Omental fat pad (tissue), 4 donors: ENCODE measurements around the gene TFDP1. TPM values are rescaled to one million over a fixed set of nuclear protein-coding genes. Genes with fewer than 3 reads are reported as not detected.

Source experiments
- ATAC-seq: fragments of 150-250 bp; one replicate; pipeline ENCODE4 v1.9.1; 2016; ENCODE audit warnings: mild to moderate bottlenecking, moderate library complexity; ENCODE audit not compliant: low FRiP score
- DNase-seq: peaks from one replicate; pipeline ENCODE4 v3.0.0-alpha.2; 2019; ENCODE audit warnings: low spot score
- CTCF ChIP-seq, 3 donors: fragments of 450-650 bp; IDR thresholded peaks; one replicate each; pipeline ENCODE4 v1.5.1; 2016 to 2017; ENCODE audit warnings: antibody characterized with exemption in 3 of 3, mild to moderate bottlenecking in 3 of 3, moderate library complexity in 2 of 3
- total RNA-seq, 4 donors: library from RNA; depleted of rRNA; stranded (reverse); fragments of >200 nt; gene quantifications; one replicate each; pipeline ENCODE4 v1.1.0, GENCODE V29; 2016

Gene TFDP1
- total RNA-seq, 4 donors from 2014 or later: 32.6 to 59.6 (median 44.4) TPM

DNA sequence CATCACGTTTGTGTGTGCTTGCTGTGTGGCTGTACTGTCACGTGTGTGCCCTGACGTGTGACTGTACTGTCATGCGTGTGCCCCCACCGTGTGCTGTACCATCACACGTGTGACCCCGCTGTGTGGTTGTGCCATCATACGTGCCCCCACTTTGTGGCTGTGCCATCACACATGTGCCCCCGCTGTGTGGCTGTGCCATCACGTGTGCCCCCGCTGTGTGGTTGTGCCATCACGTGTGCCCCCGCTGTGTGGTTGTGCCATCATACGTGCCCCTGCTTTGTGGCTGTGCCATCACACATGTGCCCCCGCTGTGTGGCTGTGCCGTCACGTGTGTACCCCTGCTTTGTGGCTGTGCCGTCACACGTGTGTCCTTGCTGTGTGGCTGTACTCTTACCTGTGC is 25.7 kb downstream of the TFDP1 start:
- DNase-seq (no peak), ATAC-seq (no peak)
- TF ChIP-seq CTCF (IDR thresholded peaks at IDR 0.05): no peak

DNA sequence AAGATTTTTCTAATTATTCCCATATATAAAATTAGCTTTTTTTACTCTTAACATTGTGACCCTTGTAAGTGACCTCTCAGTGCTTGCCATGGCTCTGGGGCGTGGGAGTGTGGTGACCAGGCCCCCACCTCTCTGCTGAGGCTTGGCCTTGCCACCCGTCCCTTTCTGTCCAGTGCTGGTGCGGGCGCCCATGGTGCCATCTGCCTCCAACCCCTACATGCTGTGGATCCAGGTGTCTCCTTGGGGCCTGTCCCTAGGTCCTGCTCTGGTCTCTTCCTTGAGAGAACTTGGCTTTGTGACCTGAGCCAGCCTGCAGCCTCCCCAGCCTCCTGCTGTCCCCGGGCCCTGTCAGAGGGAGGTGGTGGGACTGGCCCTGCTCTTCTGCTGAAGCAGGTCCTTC is 27.4 kb downstream of the TFDP1 start:
- TF ChIP-seq CTCF (IDR thresholded peaks at IDR 0.05): no peak
- DNase-seq: no peak
- no peak for ATAC-seq

GRCh38 chr13:113612607-113613006 is 28.1 kb downstream of the TFDP1 start:
- ATAC-seq (no peak), DNase-seq (no peak)
- no peak for TF ChIP-seq CTCF (IDR thresholded peaks at IDR 0.05)

DNA sequence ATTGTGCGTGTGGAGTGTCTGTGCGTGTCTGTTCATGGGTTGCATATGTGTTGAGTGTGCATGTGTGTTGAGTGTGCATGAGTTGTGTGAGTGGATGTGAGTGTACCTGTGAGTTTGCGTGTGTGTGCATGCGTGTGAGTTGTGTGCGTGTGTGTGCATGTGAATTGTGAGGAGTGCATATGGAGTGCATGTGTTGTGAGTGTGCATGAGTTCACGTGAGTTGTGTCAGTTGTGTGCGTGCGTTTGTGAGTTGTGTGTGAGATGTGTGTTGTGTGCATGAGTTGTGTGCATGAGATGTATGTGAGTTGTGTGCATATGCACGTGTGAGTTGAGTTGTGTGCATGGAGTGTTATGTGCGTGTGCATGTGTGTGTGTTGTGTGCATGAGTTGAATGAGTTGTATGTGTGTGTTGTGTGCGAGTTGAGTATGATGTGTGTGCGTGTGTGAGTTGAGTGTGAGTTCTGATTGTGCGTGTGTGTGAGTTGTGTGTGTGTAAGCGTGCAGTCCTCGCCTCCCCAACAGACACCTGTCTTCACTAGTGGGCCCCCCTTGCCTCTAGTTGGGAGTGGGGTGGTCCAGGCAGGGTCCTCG is 29.3 kb downstream of the TFDP1 start:
- no peak for TF ChIP-seq CTCF (IDR thresholded peaks at IDR 0.05)
- DNase-seq (no peak), ATAC-seq (no peak)

DNA sequence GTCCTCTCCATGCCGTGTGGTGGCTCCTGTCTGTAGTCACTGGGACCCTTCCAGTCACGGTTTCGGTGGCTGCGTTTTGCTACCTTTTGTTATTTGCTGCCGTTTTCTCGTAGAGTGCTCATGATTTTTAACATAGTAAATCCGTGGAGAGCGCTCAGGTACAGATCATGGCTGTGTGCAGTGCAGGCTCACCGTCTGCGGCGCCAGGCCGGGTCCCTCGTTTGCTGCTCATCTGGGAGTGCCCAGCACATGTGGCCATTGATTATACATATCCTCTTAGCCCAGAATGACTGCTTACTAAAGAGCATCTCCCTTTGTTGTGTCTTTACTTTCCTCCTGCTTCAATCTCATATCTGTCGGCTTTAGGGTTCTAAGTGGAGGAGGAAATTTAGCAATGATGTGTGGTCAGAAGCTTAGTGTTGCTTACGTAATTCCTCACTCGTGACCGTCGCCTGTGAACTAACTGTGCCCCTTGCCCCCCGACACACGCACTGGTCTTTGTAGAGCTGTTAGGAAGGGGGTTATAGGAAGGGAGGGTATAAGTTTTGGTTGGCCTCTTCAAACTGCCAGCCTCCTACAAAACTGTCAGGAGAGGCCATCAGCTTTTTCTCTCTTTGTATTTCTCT is 31.8 kb downstream of the TFDP1 start:
- DNase-seq (no peak), ATAC-seq (no peak)

GRCh38 chr13:113616991-113617749 is 32.6 kb downstream of the TFDP1 start:
- ATAC-seq (peak; percentile 50), DNase-seq (no peak)

More for the DNA sequence above, 31.8 kb downstream of the TFDP1 start:
- TF ChIP-seq CTCF (IDR thresholded peaks at IDR 0.05): no peak

More at GRCh38 chr13:113616991-113617749, 32.6 kb downstream of the TFDP1 start:
- no peak for TF ChIP-seq CTCF (IDR thresholded peaks at IDR 0.05)
